Measurements from ENCODE around the gene RABEP1. TPM values are rescaled to one million over a fixed set of nuclear protein-coding genes. Genes with fewer than 3 reads are reported as not detected.
"Not testable (repeated sequence)": the region's sequence is repeated elsewhere in the genome, so short reads cannot be mapped to it uniquely, and the experiment has no call there.

Gene RABEP1
- total RNA-seq, 1 donor from 2014 or later, result 65.2 TPM

DNA sequence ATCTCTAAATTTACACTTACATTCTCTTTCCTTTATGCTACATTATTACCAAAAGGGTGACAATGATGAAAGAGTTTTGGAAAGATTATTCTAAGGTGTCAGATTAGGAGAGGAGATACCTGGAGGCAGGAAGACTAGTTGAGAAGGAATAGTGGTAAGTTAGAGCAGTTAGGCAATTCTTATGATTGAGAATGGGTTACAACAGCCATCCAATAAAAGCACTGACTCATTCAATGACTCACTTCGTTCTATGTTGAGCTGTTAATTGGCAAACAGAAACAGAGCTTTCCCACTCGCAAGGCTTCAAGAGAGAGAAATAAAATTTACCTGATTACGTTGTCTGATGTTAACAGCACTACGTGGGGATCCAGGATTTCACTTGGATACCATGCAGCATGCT, 131.6 kb downstream of the RABEP1 start:
- DNase-seq (ENCODE audit: low spot score), result no peak
- intact Hi-C loops (cut with DNase I), result no loop called here

DNA sequence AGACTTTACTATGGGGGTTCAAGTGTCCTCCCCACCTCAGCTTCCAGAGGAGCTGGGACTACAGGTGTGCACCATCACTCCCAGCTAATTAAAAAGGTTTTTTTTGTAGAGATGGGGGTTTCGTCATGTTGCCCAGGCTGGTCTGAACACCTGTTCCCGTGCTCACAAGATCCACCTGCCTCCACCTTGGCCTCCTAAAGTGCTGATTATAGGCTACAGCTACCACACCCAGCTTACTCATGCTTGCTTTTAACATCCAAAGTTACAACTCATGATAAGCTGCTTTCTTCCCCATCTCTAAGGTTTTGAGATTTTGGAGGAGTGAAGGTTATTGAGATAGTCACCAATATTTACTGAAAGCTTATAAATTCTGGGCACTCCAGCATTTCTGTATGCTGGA, 134.8 kb downstream of the RABEP1 start:
- no peak for DNase-seq (ENCODE audit: low spot score)
- intact Hi-C loops (cut with DNase I), result no loop called here

DNA sequence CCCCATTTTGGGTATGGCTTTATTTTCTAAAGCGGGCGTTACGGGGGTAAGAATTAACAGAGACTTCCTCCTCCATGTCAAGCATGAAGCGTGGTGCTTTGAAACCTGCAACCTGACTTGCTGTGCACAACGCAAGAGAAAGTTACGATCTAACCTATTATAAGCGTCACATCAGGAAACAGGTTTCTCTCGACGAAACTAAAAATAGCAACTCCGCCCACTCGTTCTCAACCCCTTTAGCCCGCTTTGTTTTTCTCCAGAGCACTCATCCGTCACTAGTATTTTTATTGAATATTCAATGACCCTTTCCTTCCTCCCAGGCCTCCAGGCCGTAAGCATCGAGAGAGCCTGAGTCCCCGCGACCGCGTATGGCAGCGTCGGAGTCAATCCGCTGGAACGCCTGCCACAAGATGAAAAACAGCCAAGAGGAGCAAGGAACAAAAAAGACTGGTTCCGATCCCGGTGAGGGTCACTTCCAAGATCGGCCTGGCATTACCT, 136.8 kb downstream of the RABEP1 start:
- no peak for DNase-seq (ENCODE audit: low spot score)
- intact Hi-C loops (cut with DNase I), result no loop called here

DNA sequence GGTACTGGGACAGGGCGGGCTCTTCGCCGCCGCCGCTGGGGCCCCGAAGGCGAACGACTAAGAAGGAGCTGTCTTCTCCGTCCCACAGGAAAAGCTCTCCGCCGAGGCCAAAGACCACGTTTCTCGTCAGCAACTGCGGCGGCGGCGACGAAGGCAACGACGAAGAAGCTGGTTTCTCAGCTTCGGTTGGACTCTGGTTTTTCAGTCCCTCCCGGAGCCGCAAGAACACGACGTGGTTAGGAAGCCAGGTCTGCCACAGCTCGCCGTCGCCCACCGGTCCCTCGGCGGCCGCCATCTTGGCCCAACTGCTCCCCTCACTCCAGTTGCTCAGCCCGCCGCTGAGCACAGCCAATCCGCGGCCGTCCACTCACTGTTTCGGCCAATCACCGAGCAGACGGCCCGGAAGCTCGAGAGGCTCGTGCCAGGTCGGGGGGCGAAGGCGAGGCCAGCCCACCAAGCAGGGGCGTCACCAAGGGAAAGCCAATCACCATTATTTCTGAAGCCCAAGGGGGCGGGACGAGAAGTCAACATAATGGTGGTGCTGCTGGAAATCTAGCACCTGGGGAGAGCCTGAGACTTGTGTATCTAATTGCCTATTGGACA, 137.4 kb downstream of the RABEP1 start, which contains the start of gene NUP88:
NUP88 (minus strand) TSS at position 307 of the 603 bp plus-strand sequence; CDS start at position 295, 12 bp downstream.
- intact Hi-C loops (cut with DNase I), result no loop called here
- peak; percentile 98 for DNase-seq (ENCODE audit: low spot score)

DNA sequence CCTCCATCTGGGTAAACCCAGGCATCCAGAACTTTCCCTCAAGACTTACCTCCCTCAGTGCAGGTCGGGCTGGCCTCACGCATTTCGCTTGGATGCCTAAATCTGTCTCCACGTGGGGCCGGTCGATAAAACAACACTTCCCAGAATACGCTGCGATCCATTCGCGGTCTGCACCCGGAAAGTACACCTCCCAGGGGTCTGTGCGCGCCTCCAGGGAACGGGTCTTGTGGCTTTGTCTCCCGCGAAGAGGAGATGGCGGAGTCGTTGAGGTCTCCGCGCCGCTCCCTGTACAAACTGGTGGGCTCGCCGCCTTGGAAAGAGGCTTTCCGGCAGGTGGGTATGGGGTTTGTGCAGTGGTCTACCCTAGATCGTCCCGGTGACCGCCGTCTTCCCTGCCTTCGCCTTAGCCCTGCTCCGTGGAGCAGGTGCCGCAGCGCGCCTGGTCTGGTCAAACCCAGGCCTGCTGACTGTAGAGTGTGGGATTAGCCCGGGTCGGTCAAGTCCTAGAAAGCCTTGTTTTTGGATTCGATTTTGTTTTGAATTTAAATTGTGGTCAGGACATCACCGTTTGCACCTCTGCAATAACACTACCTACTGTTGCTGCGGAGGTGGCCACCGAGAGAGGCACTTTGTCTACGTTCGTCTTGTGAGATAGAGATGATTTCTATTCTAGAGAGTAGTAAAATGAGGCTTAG, 138.0 kb downstream of the RABEP1 start, which contains the start of gene RPAIN:
RPAIN (plus strand) TSS at position 224 of the 695 bp plus-strand sequence; CDS start at position 253, 29 bp downstream.
- peak; percentile 95 for DNase-seq (ENCODE audit: low spot score)
- intact Hi-C loops (cut with DNase I), result no loop called here

DNA sequence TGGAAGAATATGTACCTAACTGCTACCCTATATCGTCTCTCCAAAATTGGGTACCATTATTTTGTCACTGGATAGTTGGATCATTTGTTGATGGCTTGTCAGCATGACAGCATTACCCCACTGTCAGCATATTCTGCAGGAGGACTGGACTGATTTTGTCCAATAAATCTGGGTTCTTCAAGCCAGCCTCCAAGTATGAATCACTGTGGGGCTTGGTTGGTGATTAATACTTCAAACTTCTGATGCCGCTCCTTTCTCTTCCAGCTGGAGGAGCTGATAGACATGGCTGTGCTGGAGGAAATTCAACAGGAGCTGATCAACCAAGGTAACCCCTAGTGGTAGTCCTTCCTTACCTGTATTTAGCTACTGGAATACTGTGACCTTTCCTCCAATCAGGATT, 140.4 kb downstream of the RABEP1 start:
- intact Hi-C loops (cut with DNase I), result no loop called here
- no peak for DNase-seq (ENCODE audit: low spot score)

DNA sequence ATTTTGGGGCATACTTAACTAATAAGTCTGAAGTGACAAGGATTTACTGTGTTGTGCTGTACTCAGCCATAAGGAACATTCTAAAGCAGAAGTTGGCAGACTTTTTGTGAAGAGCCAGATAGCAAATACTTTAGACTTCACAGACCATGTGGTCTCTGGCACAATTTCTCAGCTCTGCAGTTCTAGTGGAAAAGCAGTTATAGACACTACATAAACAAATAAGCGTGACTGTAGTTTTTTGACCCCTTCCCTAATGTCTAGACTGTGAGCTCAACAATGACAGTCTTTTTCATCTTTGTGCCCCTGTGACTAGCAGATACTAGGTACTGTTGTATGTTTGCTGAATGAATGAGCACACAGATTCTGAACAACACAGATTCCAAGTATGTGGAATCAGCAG, 142.8 kb downstream of the RABEP1 start:
- intact Hi-C loops (cut with DNase I), result no loop called here
- no peak for DNase-seq (ENCODE audit: low spot score)

DNA sequence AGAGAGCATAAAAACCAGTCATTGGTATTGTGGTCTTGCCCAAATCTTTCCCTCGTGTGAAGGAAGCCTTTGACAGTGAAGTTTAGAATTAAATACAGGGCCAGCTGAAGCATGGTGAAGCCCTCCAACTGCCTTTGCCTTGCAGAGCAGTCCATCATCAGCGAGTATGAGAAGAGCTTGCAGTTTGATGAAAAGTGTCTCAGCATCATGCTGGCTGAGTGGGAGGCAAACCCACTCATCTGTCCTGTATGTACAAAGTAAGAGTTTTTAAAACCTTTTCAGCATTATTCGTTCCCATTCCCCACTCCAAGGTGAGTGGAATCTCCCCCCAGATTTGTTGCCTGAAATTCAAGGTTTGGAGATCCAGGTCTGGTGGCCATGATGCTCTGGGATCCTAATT, 143.7 kb downstream of the RABEP1 start:
- intact Hi-C loops (cut with DNase I), result no loop called here
- no peak for DNase-seq (ENCODE audit: low spot score)

DNA sequence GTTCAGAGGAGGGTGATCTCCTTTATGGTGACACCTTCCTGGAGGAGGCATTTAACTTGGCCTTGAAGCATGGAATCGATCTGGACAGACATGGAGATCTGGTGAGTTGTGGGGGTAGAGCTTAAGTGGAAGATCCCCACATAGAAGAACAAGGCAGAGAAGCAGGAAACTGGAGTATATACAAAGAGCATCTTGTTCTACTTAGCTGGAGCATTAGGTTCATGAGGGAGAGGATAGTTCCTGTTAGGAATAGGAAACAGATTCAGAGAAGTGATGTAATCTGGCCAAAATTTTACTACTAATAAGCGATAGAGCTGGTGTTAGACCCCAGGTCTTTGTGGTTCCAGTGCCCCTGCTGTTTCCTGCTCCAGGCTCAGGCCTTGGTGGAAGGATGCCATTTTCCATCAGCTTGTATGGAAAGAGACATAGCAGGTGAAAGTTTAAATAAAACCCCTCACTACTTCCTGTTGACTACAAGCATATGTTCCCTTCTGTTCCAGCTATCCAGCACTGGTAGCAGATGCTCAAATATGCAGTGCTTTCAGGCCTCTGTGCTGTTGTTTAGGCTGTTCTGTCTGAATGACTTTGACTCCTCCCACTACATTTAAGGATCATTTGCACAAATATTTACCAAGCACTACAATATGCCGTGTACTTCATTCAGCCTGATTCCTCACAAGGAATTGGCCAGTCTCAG, 147.3 kb downstream of the RABEP1 start:
- DNase-seq (ENCODE audit: low spot score), result no peak
- intact Hi-C loops (cut with DNase I), result no loop called here

DNA sequence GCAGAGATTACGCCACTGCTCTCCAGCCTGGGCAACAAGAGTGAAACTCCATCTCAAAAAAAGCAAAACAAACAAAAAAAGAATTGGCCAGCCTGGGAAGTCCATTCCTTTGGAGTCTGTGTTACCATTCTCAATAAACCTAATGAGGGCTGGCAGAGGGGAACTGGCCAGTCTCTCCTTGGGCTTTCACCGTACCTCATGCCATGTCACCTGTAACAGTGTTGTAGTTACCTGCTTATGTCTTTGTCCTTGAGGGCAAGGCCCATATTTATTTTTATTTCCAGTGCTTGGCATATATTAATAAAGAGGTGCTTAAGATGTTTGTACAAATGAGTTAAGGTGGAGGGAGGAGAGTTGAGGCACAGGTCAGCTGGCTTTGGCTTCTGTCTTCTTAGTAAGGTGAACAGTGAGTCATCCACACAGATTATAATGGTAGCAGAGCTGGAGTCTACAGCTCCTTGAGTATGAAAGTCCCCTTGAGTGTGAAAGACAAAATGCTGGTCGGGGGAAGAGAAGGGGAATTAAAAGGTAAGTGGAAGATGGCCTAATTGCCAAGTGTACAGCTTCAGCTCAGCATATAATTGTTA, 148.4 kb downstream of the RABEP1 start:
- no peak for DNase-seq (ENCODE audit: low spot score)

DNA sequence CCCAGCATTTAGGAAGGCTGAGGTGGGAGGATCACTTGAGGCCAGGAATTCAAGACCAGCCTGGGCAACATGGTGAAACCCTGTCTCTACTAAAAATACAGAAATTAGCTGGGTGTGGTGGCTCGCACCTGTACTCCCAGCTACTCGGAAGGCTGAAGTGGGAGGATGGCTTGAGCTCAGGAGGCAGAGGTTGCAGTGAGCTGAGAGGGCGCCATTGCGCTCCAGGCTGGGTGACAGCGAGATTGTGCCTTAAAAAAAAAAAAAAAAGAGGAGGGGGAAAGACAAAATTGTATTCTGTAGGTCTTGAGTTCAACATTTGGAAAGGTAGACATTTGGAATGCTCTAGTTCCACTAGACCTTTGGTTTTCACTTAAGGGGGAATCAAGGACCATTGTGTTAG, 149.2 kb downstream of the RABEP1 start:
- intact Hi-C loops (cut with DNase I), result loop anchor here (10.0 kb wide), 1 partner anchor 186 kb away; no protein-coding TSS in a partner anchor
- DNase-seq (ENCODE audit: low spot score), result not testable (repeated sequence)

More for the DNA sequence above, 148.4 kb downstream of the RABEP1 start:
- intact Hi-C loops (cut with DNase I), result loop anchor here (10.0 kb wide), 1 partner anchor 186 kb away; no protein-coding TSS in a partner anchor

DNA sequence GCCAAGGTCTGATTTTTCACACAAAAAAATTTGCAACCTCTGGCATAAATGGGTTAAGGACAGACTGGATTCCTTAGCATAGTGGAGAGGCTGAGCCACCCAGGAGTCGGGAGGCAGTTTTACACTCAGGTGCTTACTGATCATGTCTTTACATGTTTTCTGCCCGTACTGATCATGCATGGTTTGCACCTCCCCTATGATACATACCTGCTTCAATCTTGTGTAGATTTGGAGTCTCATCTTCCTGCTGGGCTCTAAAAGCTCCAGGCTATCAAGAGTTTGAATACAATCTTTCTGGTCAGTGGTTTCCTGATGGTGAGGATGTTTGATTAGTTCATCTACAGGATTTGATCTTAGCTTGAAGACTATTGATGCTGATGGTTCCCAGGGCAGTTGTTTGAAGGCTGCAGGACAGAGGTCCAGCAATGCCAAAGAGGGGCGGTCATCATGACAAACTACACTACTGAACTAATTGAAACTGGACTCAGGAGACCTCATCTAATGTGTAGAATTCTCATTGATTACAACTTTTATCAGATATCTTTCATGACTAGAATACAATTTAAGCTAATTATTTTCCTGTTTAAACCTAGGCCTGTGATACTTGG, 150.0 kb downstream of the RABEP1 start:
- no peak for DNase-seq (ENCODE audit: low spot score)
- intact Hi-C loops (cut with DNase I), result loop anchor here (10.0 kb wide), 1 partner anchor 187 kb away; no protein-coding TSS in a partner anchor

DNA sequence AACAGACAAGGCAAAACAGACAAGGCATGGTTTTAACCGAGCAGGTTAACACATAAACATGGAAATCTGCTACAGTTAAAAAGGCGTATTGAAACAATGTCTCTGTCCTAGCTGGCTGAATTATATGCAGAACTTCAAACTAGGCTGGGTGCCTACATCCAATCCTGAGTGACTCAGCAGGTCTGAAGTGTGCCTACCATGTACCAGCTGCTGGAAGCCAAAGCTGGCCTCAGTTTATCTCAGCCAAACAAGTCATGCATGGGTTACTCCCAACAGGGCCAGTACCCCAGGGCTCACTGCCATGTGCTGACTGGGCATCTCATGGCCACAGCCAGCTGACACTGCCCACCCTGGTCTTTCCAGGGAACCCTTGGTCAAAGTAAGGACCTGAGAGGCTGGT, 152.9 kb downstream of the RABEP1 start:
- no peak for DNase-seq (ENCODE audit: low spot score)
- intact Hi-C loops (cut with DNase I), result loop anchor here (10.0 kb wide), 1 partner anchor 190 kb away; no protein-coding TSS in a partner anchor

Other genes with a start within 250 kb of the RABEP1 start
- gene SLC52A1, start 246.9 kb upstream of the RABEP1 start, total RNA-seq, result not detected
- gene ZFP3, start 203.8 kb upstream of the RABEP1 start, total RNA-seq, result 12.6 TPM
- gene ZNF232, start 170.4 kb upstream of the RABEP1 start, total RNA-seq, result 4.1 TPM
- gene USP6, start 166.3 kb upstream of the RABEP1 start, total RNA-seq, result 0.08 TPM
- gene ZNF594, start 90.4 kb upstream of the RABEP1 start, total RNA-seq, result 5.8 TPM
- 0.62 TPM for gene SCIMP, start 47.4 kb upstream of the RABEP1 start, total RNA-seq
- 45.1 TPM for gene NUP88, start 137.4 kb downstream of the RABEP1 start, total RNA-seq
- 30.0 TPM for gene RPAIN, start 137.9 kb downstream of the RABEP1 start, total RNA-seq
- 101 TPM for gene C1QBP, start 156.9 kb downstream of the RABEP1 start, total RNA-seq
- 6.3 TPM for gene DHX33, start 186.7 kb downstream of the RABEP1 start, total RNA-seq
- 32.8 TPM for gene DERL2, start 203.9 kb downstream of the RABEP1 start, total RNA-seq
- gene MIS12, start 204.3 kb downstream of the RABEP1 start, total RNA-seq, result 12.5 TPM